Astrocyte of the spinal cord (primary cell): ENCODE results near the gene HLA-DRA.

Source experiments
- DNase-seq: peaks from one replicate; pipeline ENCODE4 v3.0.0; 2011; ENCODE audit warnings: low read depth, low spot score
- H3K4me3 ChIP-seq: 2 replicates; pipeline ENCODE4 v1.5.1; 2011; ENCODE audit warnings: low read depth, mild to moderate bottlenecking, low read length, moderate library complexity
- CTCF ChIP-seq: IDR thresholded peaks from 2 replicates; pipeline ENCODE4 v1.5.1; 2012; ENCODE audit warnings: low read depth, mild to moderate bottlenecking, low read length, inconsistent platforms
- in situ Hi-C: cut with HindIII; loops from 2 replicates; pipeline ENCODE4 v1.10.0; 2017; ENCODE audit warnings: low sequenced_read_pairs

The HLA-DRA gene

GRCh38 chr6:32491700-32492099, 52.0 kb downstream of the HLA-DRA start:
- H3K4me3 ChIP-seq: no peak overlapping the region
- in situ Hi-C loops: no loop called here
- no peak for TF ChIP-seq CTCF
- DNase-seq: no peak

GRCh38 chr6:32492351-32492750, 52.7 kb downstream of the HLA-DRA start:
- TF ChIP-seq CTCF: no peak
- no peak for DNase-seq
- in situ Hi-C loops: no loop called here
- H3K4me3 ChIP-seq: no peak overlapping the region
